Stimulated activated CD4-positive, alpha-beta T cell treated with anti-CD3 and anti-CD28 coated beads, Interleukin-1b, Interleukin-23, amount 100 ng/mL, for 24 hours (primary cell): Measurements from ENCODE around the gene AFF2.

Experiments
- DNase-seq, 4 experiments: peaks; one replicate each; pipeline ENCODE4 v3.0.0-alpha.2; 2020; ENCODE audit warnings: low read depth in 4 of 4, low spot score in 1 of 4

The AFF2 gene

GRCh38 chrX:148580016-148580415 lies 79.6 kb downstream of the AFF2 start:
- no peak for DNase-seq

- DNase-seq, result no peak
Measured at GRCh38 chrX:148582353-148582752, 81.9 kb downstream of the AFF2 start.

GRCh38 chrX:148588649-148589310 lies 88.4 kb downstream of the AFF2 start:
- DNase-seq, result no peak

GRCh38 chrX:148592595-148592994 lies 92.2 kb downstream of the AFF2 start:
- DNase-seq, result no peak

- DNase-seq, result no peak
Measured at GRCh38 chrX:148593146-148593545, 92.7 kb downstream of the AFF2 start.

GRCh38 chrX:148593987-148594386 lies 93.6 kb downstream of the AFF2 start:
- DNase-seq, result no peak

GRCh38 chrX:148599404-148599803 lies 99.0 kb downstream of the AFF2 start:
- DNase-seq, result no peak

- DNase-seq, result no peak
Measured at GRCh38 chrX:148600131-148600530, 99.7 kb downstream of the AFF2 start.

- DNase-seq, result no peak
Measured at GRCh38 chrX:148600581-148600980, 100.2 kb downstream of the AFF2 start.

- no peak for DNase-seq
Measured at GRCh38 chrX:148601034-148601433, 100.6 kb downstream of the AFF2 start.

GRCh38 chrX:148609515-148610327 lies 109.3 kb downstream of the AFF2 start:
- DNase-seq, result peak in 1 of 4 experiments; percentile 1

GRCh38 chrX:148610328-148610698 lies 109.9 kb downstream of the AFF2 start:
- DNase-seq, result no peak

GRCh38 chrX:148611993-148612392 lies 111.6 kb downstream of the AFF2 start:
- DNase-seq, result no peak

GRCh38 chrX:148612431-148612830 lies 112.0 kb downstream of the AFF2 start:
- no peak for DNase-seq

- DNase-seq, result no peak
Measured at GRCh38 chrX:148613636-148614035, 113.2 kb downstream of the AFF2 start.

GRCh38 chrX:148615491-148615890 lies 115.1 kb downstream of the AFF2 start:
- no peak for DNase-seq

- DNase-seq, result no peak
Measured at GRCh38 chrX:148618470-148619445, 118.3 kb downstream of the AFF2 start.

GRCh38 chrX:148620023-148620422 lies 119.6 kb downstream of the AFF2 start:
- DNase-seq, result no peak

GRCh38 chrX:148624951-148625474 lies 124.6 kb downstream of the AFF2 start:
- no peak for DNase-seq

- DNase-seq, result no peak
Measured at GRCh38 chrX:148628621-148629020, 128.2 kb downstream of the AFF2 start.

GRCh38 chrX:148629434-148629833 lies 129.0 kb downstream of the AFF2 start:
- no peak for DNase-seq
